Mesendoderm (in vitro differentiated cells): ENCODE data around the gene USF2.

Source experiments
- DNase-seq: peaks from one replicate; pipeline ENCODE4 v3.0.0; 2013
- H2AK5ac ChIP-seq: 2 replicates; pipeline ENCODE4 v1.6.1; 2013; ENCODE audit warnings: low read length, inconsistent platforms
- H2BK120ac ChIP-seq: 2 replicates; pipeline ENCODE4 v1.6.1; 2013; ENCODE audit warnings: low read depth, mild to moderate bottlenecking, low read length, moderate library complexity, mixed read lengths
- H2BK15ac ChIP-seq: replicated peaks from 2 replicates; pipeline ENCODE4 v1.6.1; 2013; ENCODE audit warnings: low read depth, mild to moderate bottlenecking, moderate library complexity
- H2BK5ac ChIP-seq: 2 replicates; pipeline ENCODE4 v1.6.1; 2013; ENCODE audit warnings: low read length, inconsistent platforms
- H3K18ac ChIP-seq: 2 replicates; pipeline ENCODE4 v1.6.1; 2013; ENCODE audit warnings: mild to moderate bottlenecking, low read length, mixed read lengths
- H3K23ac ChIP-seq: one replicate; pipeline ENCODE4 v1.6.1; 2013; ENCODE audit warnings: low read length
- H3K27ac ChIP-seq: 2 replicates; pipeline ENCODE4 v1.5.1; 2013; ENCODE audit warnings: low read depth, mild to moderate bottlenecking, inconsistent platforms, low read length, moderate library complexity
- H3K27me3 ChIP-seq: 2 replicates; pipeline ENCODE4 v1.6.1; 2013; ENCODE audit warnings: low read length, control low read depth, mild to moderate bottlenecking, inconsistent platforms; ENCODE audit not compliant: insufficient read depth, poor library complexity
- H3K36me3 ChIP-seq: 2 replicates; pipeline ENCODE4 v1.6.1; 2013; ENCODE audit warnings: low read length, inconsistent platforms; ENCODE audit not compliant: control insufficient read depth, insufficient read depth
- H3K4ac ChIP-seq: one replicate; pipeline ENCODE4 v1.6.1; 2013; ENCODE audit warnings: low read depth, mild to moderate bottlenecking, low read length, moderate library complexity
- H3K4me1 ChIP-seq: 2 replicates; pipeline ENCODE4 v1.6.1; 2013; ENCODE audit warnings: low read depth, low read length, inconsistent platforms; ENCODE audit not compliant: control insufficient read depth
- H3K4me2 ChIP-seq: 2 replicates; pipeline ENCODE4 v1.6.1; 2013; ENCODE audit warnings: low read length
- H3K4me3 ChIP-seq: 2 replicates; pipeline ENCODE4 v1.5.1; 2013; ENCODE audit warnings: mild to moderate bottlenecking, low read length
- H3K56ac ChIP-seq: one replicate; pipeline ENCODE4 v1.6.1; 2013; ENCODE audit warnings: low read length
- H3K79me1 ChIP-seq: 2 replicates; pipeline ENCODE4 v1.6.1; 2013; ENCODE audit warnings: low read length, inconsistent platforms
- H3K79me2 ChIP-seq: 2 replicates; pipeline ENCODE4 v1.6.1; 2013; ENCODE audit warnings: mild to moderate bottlenecking, low read length; ENCODE audit not compliant: control insufficient read depth, insufficient read depth
- H3K9ac ChIP-seq: 2 replicates; pipeline ENCODE4 v1.6.1; 2013; ENCODE audit warnings: low read length, inconsistent platforms
- H4K5ac ChIP-seq: one replicate; pipeline ENCODE4 v1.6.1; 2013; ENCODE audit warnings: low read length
- H4K8ac ChIP-seq: one replicate; pipeline ENCODE4 v1.6.1; 2013; ENCODE audit warnings: low read depth, mild to moderate bottlenecking, control low read depth, low read length, moderate library complexity
- WGBS: extraction: QIAGEN DNeasy Blood & Tissue Kit; methylation state at CpG from one replicate; pipeline ENCODE4 v1.1.7; 2013; ENCODE audit warnings: low lambda C conversion rate, missing lambda C conversion rate; ENCODE audit not compliant: insufficient coverage; ENCODE audit errors: extremely low coverage; 5-methylcytosine and 5-hydroxymethylcytosine counted together

The USF2 gene

DNA sequence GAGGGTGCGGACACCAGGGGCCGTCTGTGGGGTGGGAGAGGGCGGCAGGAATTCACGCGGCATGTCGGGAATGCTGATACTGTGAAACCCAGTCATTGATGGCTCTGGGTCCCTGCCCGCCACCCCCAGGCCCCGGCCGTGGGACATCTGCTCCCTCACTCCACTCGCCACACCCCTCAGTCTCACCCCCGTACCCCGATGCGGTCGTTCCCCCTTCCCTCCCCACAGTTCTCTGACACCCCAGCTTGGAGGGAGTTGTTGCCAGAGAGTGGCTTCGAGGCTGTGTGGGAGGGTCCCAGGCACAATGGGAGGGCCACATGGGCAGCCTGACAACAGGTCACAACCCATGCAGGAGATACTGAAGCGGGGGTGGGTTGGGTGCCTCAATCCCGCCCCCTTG lies 25.0 kb downstream of the USF2 start:
- Histone ChIP-seq H2BK5ac (no peak overlapping the region), H3K18ac (no peak overlapping the region), H3K79me1 (no peaks in the 10 kb centered on the region), H3K56ac (peak overlapping the region; percentile 42), H4K5ac (no peak overlapping the region), H3K4me2 (no peak overlapping the region), H3K36me3 (no peaks in the 10 kb centered on the region), H4K8ac (no peak overlapping the region), H2BK15ac (no peak overlapping the region), H2BK120ac (no peak overlapping the region), H3K4me1 (no peaks in the 10 kb centered on the region), H3K4me3 (no peak overlapping the region), H3K27me3 (no peaks in the 10 kb centered on the region), H3K4ac (no peak overlapping the region), H3K79me2 (no peaks in the 10 kb centered on the region), H2AK5ac (no peak overlapping the region), H3K27ac (no peak overlapping the region), H3K23ac (no peak overlapping the region), H3K9ac (no peak overlapping the region)
- DNase-seq, result no peak
- WGBS, result no CpG with 5 or more reads among the region's 17 CpGs

DNA sequence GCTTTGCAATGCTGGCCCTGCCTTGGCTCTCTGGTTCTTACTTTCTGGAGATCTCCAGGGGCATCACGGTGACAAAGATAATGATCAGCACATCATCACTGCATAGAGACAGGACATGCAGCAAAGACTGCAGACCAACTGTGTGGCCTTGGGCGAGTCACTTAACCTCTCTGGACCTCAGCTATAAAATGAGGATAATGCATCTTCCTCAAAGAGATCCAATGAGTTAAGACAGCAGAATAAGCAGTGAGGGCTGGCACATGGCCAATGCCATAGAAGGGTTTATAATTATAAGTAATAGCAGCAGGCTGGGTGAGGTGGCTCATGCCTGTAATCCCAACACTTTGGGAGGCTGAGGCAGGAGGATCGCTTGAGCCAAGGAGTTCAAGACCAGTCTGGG lies 25.6 kb downstream of the USF2 start:
- Histone ChIP-seq H3K4me1 (no peaks in the 10 kb centered on the region), H3K56ac (no peak overlapping the region), H4K5ac (no peak overlapping the region), H3K4me3 (no peak overlapping the region), H3K27ac (no peak overlapping the region), H2BK5ac (no peak overlapping the region), H3K36me3 (no peaks in the 10 kb centered on the region), H4K8ac (no peak overlapping the region), H3K79me2 (no peaks in the 10 kb centered on the region), H3K4me2 (no peak overlapping the region), H2BK15ac (no peak overlapping the region), H2AK5ac (no peak overlapping the region), H3K27me3 (no peaks in the 10 kb centered on the region), H2BK120ac (no peak overlapping the region), H3K79me1 (no peaks in the 10 kb centered on the region), H3K9ac (no peak overlapping the region), H3K4ac (no peak overlapping the region), H3K18ac (no peak overlapping the region), H3K23ac (no peak overlapping the region)
- WGBS, result no CpG with 5 or more reads among the region's 3 CpGs
- DNase-seq, result no peak

DNA sequence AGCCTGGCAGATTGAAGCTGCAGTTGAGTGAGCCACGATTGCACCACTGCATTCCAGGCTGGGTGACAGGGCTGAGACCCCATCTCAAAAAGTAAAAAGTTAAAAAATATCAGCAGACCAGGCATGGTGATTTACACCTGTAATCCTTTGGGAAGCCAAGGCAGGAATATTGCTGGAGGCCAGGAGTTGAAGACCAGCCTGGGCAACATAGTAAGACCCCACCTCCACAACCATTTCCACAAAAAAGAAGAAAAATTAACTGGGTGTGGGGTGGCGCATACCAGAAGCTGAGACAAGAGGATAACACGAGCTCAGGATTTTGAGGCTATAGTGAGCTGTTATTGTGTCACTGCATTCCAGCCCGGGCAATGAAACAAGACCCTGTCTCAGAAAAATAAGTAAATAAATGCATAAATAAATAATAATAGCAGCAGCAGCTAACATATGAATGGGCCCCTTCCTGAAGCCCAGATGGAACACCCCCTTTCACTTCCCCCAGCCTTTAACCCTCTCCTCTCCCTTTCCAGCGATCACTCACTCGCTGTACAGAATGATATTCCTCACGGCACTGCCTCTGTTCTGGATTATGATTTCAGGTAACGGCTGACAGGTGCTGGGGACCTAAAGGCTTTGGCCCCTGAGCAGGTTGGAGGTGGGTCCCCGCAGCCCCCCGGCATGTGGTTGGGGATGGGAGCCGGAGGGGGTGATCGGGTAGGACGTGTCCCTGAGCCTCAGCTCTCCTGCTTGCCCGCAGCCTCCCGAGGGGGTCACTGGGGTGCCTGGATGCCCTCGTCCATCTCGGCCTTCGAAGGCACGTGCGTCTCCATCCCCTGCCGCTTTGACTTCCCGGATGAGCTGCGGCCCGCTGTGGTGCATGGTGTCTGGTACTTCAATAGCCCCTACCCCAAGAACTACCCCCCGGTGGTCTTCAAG lies 26.4 kb downstream of the USF2 start:
- Histone ChIP-seq H3K27ac (no peak overlapping the region), H2BK120ac (no peak overlapping the region), H3K4me1 (no peaks in the 10 kb centered on the region), H3K23ac (no peak overlapping the region), H3K4ac (no peak overlapping the region), H3K36me3 (no peaks in the 10 kb centered on the region), H3K4me3 (no peak overlapping the region), H3K79me2 (no peaks in the 10 kb centered on the region), H3K79me1 (no peaks in the 10 kb centered on the region), H2AK5ac (no peak overlapping the region), H2BK5ac (no peak overlapping the region), H3K27me3 (no peaks in the 10 kb centered on the region), H3K4me2 (no peak overlapping the region), H3K18ac (no peak overlapping the region), H4K5ac (no peak overlapping the region), H4K8ac (no peak overlapping the region), H3K9ac (no peak overlapping the region), H2BK15ac (no peak overlapping the region), H3K56ac (no peak overlapping the region)
- no peak for DNase-seq
- WGBS, result no CpG with 5 or more reads among the region's 25 CpGs

DNA sequence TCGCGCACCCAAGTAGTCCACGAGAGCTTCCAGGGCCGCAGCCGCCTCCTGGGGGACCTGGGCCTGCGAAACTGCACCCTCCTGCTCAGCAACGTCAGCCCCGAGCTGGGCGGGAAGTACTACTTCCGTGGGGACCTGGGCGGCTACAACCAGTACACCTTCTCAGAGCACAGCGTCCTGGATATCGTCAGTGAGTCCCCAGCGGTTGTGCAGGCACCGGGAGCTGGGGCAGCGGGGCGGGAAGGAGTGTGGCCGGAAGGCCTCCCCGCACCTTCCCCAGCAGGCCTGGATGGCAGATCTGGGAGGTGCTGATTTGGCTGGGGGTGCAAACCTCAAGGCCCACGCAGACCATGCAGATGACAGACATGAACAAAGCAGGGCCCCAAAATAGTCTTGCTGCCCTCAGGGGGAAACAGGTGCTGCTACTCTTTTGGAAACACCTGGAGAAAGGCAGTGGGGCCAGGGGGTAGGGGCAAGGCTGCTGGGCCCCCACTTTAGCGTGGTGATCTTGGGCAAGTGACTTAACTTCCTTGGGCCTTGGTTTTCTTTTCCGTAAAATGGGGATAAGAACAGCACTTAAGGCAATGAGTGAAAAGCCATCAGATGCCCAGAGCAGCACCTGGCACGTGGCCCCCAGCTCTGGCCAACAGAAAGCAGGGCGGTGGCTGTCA lies 27.2 kb downstream of the USF2 start:
- H3K4me3 ChIP-seq, result no peak overlapping the region
- H3K79me2 ChIP-seq, result no peaks in the 10 kb centered on the region

DNA sequence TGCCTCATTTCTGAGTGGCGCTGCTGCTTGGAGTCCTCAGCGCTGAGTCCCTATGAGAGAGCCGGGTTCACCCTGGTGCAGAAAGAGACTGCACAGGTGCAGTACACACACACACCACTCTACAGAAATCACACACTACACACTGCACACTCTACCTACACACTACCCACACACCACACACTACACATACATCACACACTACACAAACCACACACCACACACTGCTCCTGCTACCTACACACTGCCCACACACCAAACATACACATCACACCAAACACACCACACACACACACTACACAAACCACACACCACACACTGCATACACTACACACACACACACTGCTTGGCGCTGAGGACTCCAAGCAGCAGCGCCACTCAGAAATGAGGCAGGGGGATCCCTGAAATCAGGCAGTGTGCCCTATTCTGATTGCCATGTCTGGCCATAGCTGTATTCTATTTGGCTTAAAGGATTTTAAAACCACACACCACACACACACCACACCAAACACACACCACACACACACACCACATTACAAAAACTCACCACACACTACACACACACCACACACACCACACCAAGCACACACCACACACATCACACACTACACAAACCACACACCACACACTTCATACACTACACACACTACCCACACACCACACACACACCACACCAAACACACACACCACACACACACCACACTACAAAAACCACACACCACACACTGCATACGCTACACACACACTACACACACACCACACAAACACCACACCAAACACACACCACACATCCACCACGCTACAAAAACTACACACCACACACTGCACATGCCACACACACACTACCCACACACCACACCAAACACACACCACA lies 28.1 kb downstream of the USF2 start:
- WGBS, result 100% methylated on average over 2 of the region's 7 CpGs
- Histone ChIP-seq H3K56ac (peak overlapping the region; percentile 25), H3K36me3 (no peaks in the 10 kb centered on the region), H2AK5ac (no peak overlapping the region), H3K27me3 (no peaks in the 10 kb centered on the region), H4K8ac (no peak overlapping the region), H3K9ac (no peak overlapping the region), H3K4me3 (no peak overlapping the region), H3K4ac (no peak overlapping the region), H3K4me1 (no peaks in the 10 kb centered on the region), H3K79me1 (no peaks in the 10 kb centered on the region), H3K23ac (no peak overlapping the region), H3K18ac (no peak overlapping the region), H3K4me2 (no peak overlapping the region), H2BK5ac (no peak overlapping the region), H4K5ac (no peak overlapping the region), H3K79me2 (no peaks in the 10 kb centered on the region), H2BK15ac (no peak overlapping the region), H2BK120ac (no peak overlapping the region), H3K27ac (no peak overlapping the region)
- peak; percentile 38 for DNase-seq

More for the DNA sequence above, 27.2 kb downstream of the USF2 start:
- H3K4ac ChIP-seq, result no peak overlapping the region
- no peaks in the 10 kb centered on the region for H3K79me1 ChIP-seq
- WGBS, result no CpG with 5 or more reads among the region's 24 CpGs
- H2BK5ac ChIP-seq, result no peak overlapping the region
- no peak overlapping the region for H2BK120ac ChIP-seq
- H3K27ac ChIP-seq, result no peak overlapping the region
- H4K8ac ChIP-seq, result no peak overlapping the region
- no peak overlapping the region for H4K5ac ChIP-seq
- no peaks in the 10 kb centered on the region for H3K27me3 ChIP-seq
- no peaks in the 10 kb centered on the region for H3K36me3 ChIP-seq
- H3K23ac ChIP-seq, result no peak overlapping the region
- no peak overlapping the region for H3K18ac ChIP-seq
- no peak for DNase-seq
- no peak overlapping the region for H3K9ac ChIP-seq
- no peak overlapping the region for H2AK5ac ChIP-seq
- H2BK15ac ChIP-seq, result no peak overlapping the region
- no peaks in the 10 kb centered on the region for H3K4me1 ChIP-seq
- no peak overlapping the region for H3K56ac ChIP-seq
- H3K4me2 ChIP-seq, result no peak overlapping the region
